Heart left ventricle (tissue), 13 donors: ENCODE results near the gene HOXA2.

Experiments used
- CTCF ChIP-seq, 12 donors: fragments of 200-600 bp; sonication (generic) in 4 of 12; IDR thresholded peaks; one replicate each; pipeline versions ENCODE4 v1.5.0 to v1.8.0; 2018 to 2022; ENCODE audit warnings: antibody characterized with exemption in 12 of 12, mild to moderate bottlenecking in 5 of 12
- POLR2A ChIP-seq, 2 donors: fragments of 450-650 bp; IDR thresholded peaks; one replicate each; pipeline ENCODE4 v1.6.1; 2017; ENCODE audit warnings: antibody characterized with exemption in 2 of 2, mild to moderate bottlenecking in 2 of 2, moderate library complexity in 2 of 2
- donor health status: ischemic (EF 13 %, LVEDD 7.1; RV severe dilation, severe dysfunction).
- donor health status: DM: no; HTN: yes; CAD: no.
- donor health status: DM: no; HTN: no; CAD: no.
- donor health status: ischemic (EF 25% LVEDD 6.9; RV normal size, moderate dysfunction).
- donor health status: ischemic (EF 25% LVEDD 5.7; RV mildly dilated, moderate dysfunction).
- donor health status: ischemic (EF 35%, LVEDD 5.7; RV mildly dilated, moderate dysfunction).
- donor health status: nonischemic (EF 11% LVEDD 7.7; RV severe dilation, severe dysfunction).
- donor health status: DM: yes; HTN: yes; CAD: no.
- donor health status: PGD.
- donor health status: ischemic (EF 29% LVEDD 5.4; RV normal size, mild dysfunction).
- donor health status: nonischemic (EF 23%, LVEDD 6.1; RV moderate dilation, normal function).

- no peak for TF ChIP-seq POLR2A (IDR thresholded peaks at IDR 0.05)
- TF ChIP-seq CTCF (IDR thresholded peaks at IDR 0.05) = no peak
These were observed 11.4 kb downstream of the HOXA2 start for GRCh38 chr7:27091105-27091504.
